Esophagus squamous epithelium (tissue), 5 donors: ENCODE results near the gene ZNF358. TPM values are rescaled to one million over a fixed set of nuclear protein-coding genes. Genes with fewer than 3 reads are reported as not detected.

Source experiments
- DNase-seq: peaks from one replicate; lab custom pipeline; 2025; lab: John Stamatoyannopoulos, UW
- H3K27ac ChIP-seq, 4 donors: fragments of 200-600 bp; sonication (generic); one replicate each; pipeline ENCODE4 v1.5.1; 2016 to 2019; ENCODE audit warnings: mild to moderate bottlenecking in 1 of 4
- H3K27me3 ChIP-seq, 4 donors: fragments of 200-600 bp; sonication (generic); 1 replicate in 3 of 4; 2 replicates in 1 of 4; pipeline versions ENCODE4 v1.5.1 to v1.6.0; 2017 to 2021; ENCODE audit warnings: antibody characterized with exemption in 1 of 4
- H3K36me3 ChIP-seq, 3 donors: fragments of 200-600 bp; sonication (generic); one replicate each; pipeline ENCODE4 v1.5.1; 2016 to 2019
- H3K4me1 ChIP-seq, 3 donors: fragments of 200-600 bp; sonication (generic); one replicate each; pipeline ENCODE4 v1.5.1; 2017 to 2019
- H3K4me3 ChIP-seq, 4 donors: fragments of 200-600 bp; sonication (generic); 1 replicate in 3 of 4; 2 replicates in 1 of 4; pipeline ENCODE4 v1.5.1; 2016 to 2019; ENCODE audit warnings: mild to moderate bottlenecking in 2 of 4, moderate library complexity in 1 of 4
- H3K9me3 ChIP-seq, 3 donors: fragments of 200-600 bp; sonication (generic); one replicate each; pipeline ENCODE4 v1.5.1; 2016 to 2019
- POLR2A ChIP-seq, 4 donors: fragments of 450-650 bp; IDR thresholded peaks; one replicate each; pipeline ENCODE4 v1.6.1; 2017; ENCODE audit warnings: antibody characterized with exemption in 4 of 4, mild to moderate bottlenecking in 4 of 4, moderate library complexity in 3 of 4
- WGBS, 2 donors: methylation state at CpG; one replicate each; pipeline ENCODE4 v1.1.5; 2018; 5-methylcytosine and 5-hydroxymethylcytosine counted together
- intact Hi-C: fragments of 100-400 bp; cut with DNase I; formaldehyde crosslinking; loops from one replicate; pipeline ENCODE4 v1.15.0; 2022
- total RNA-seq, 4 donors: library from RNA; depleted of rRNA; stranded (reverse); fragments of >200 nt; gene quantifications; one replicate each; pipeline ENCODE4 v1.1.0, GENCODE V29; 2016
- TF ChIP-seq, protein P1 (sequence below), 6 experiments: fragments of 450-650 bp in 4 of 6; fragments of 200-600 bp in 2 of 6; sonication (generic) in 2 of 6; IDR thresholded peaks; one replicate each; pipeline ENCODE4 v1.5.1; 2016 to 2019; ENCODE audit warnings: antibody characterized with exemption in 6 of 6, mild to moderate bottlenecking in 4 of 6, moderate library complexity in 4 of 6
- donor health status: DM: yes; HTN: yes; CAD: no.

Gene ZNF358
- total RNA-seq, 4 donors from 2014 or later = 3.8 to 42.2 (median 19.5) TPM

DNA sequence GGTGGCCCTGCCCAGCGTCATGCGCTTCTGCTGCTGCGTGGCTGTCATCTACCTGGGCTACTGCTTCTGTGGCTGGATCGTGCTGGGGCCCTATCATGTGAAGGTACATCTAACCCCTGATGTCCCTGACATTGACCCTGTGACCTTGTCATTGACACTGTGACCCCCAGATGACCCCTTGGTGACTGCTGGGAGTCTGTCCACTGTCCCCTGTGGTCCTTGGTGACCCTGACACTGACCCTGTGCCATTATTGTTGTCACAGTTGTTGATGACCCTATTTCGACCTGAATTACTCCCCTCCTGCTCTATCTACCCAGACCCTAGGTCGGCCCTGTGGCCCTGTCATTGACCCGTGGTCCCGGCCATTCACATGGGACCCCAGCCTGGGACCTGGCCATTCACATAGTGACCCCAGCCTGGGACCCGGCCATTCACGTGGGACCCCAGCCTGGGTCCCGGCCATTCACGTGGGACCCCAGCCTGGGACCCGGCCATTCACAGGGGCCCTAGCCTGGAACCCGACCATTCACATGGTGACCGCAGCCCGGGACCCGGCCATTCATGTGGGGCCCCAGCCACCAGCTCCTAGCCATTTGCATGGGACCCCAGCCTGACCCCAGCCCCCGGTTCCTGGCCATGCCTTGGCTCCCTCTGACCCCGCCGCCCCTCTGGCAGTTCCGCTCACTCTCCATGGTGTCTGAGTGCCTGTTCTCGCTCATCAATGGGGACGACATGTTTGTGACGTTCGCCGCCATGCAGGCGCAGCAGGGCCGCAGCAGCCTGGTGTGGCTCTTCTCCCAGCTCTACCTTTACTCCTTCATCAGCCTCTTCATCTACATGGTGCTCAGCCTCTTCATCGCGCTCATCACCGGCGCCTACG lies 13.9 kb downstream of the ZNF358 start:
- intact Hi-C loops = loop anchor here (10.0 kb wide), 1 partner anchor 145 kb away; no protein-coding TSS in a partner anchor
- no peaks in the 10 kb centered on the region for H3K27me3 ChIP-seq
- H3K4me3 ChIP-seq = no peak overlapping the region
- TF ChIP-seq POLR2A (IDR thresholded peaks at IDR 0.05) = no peak
- TF ChIP-seq, protein P1, sequence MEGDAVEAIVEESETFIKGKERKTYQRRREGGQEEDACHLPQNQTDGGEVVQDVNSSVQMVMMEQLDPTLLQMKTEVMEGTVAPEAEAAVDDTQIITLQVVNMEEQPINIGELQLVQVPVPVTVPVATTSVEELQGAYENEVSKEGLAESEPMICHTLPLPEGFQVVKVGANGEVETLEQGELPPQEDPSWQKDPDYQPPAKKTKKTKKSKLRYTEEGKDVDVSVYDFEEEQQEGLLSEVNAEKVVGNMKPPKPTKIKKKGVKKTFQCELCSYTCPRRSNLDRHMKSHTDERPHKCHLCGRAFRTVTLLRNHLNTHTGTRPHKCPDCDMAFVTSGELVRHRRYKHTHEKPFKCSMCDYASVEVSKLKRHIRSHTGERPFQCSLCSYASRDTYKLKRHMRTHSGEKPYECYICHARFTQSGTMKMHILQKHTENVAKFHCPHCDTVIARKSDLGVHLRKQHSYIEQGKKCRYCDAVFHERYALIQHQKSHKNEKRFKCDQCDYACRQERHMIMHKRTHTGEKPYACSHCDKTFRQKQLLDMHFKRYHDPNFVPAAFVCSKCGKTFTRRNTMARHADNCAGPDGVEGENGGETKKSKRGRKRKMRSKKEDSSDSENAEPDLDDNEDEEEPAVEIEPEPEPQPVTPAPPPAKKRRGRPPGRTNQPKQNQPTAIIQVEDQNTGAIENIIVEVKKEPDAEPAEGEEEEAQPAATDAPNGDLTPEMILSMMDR (IDR thresholded peaks at IDR 0.05) = no peak
- H3K36me3 ChIP-seq = peaks cover 17 to 63% (median 19%) of the 10 kb centered on the region in 3 donors
- DNase-seq = no peak
- H3K9me3 ChIP-seq = no peaks in the 10 kb centered on the region
- H3K27ac ChIP-seq = no peak overlapping the region
- WGBS, 2 donors = 95 to 100% methylated on average over 5 to 19 of the region's 33 CpGs
- H3K4me1 ChIP-seq = peaks cover 6 to 20% (median 7%) of the 10 kb centered on the region in 3 donors

GRCh38 chr19:7533281-7533885 lies 17.5 kb downstream of the ZNF358 start:
- no peaks in the 10 kb centered on the region for H3K27me3 ChIP-seq
- peaks cover 11 to 40% (median 11%) of the 10 kb centered on the region in 3 donors for H3K4me1 ChIP-seq
- no peak for TF ChIP-seq POLR2A (IDR thresholded peaks at IDR 0.05)
- TF ChIP-seq, protein P1 (IDR thresholded peaks at IDR 0.05) = no peak
- DNase-seq = no peak
- peak overlapping the region; percentile 66 to 90 (median 76) for H3K4me3 ChIP-seq
- intact Hi-C loops = no loop called here
- peak overlapping the region; percentile 84 to 97 (median 94) for H3K27ac ChIP-seq
- peaks cover 7 to 43% (median 14%) of the 10 kb centered on the region in 3 donors for H3K36me3 ChIP-seq
- 18 to 34% methylated on average over 10 to 14 of the region's 30 CpGs for WGBS, 2 donors
- H3K9me3 ChIP-seq = no peaks in the 10 kb centered on the region

- Histone ChIP-seq H3K4me1 (peaks cover 11 to 40% (median 11%) of the 10 kb centered on the region in 3 donors), H3K27ac (peak overlapping the region; percentile 84 to 97 (median 94)), H3K36me3 (peaks cover 2 to 43% (median 11%) of the 10 kb centered on the region in 3 donors), H3K27me3 (no peaks in the 10 kb centered on the region), H3K9me3 (no peaks in the 10 kb centered on the region), H3K4me3 (peak overlapping the region; percentile 66 to 90 (median 76))
- WGBS, 2 donors = 2% methylated on average over 15 to 18 of the region's 41 CpGs
- TF ChIP-seq, protein P1 (IDR thresholded peaks at IDR 0.05) = no peak
- peak in 2 of 4 donors; percentile 31 to 64 for TF ChIP-seq POLR2A (IDR thresholded peaks at IDR 0.05)
- intact Hi-C loops = no loop called here
- peak; percentile 54 for DNase-seq
These were observed 18.1 kb downstream of the ZNF358 start for GRCh38 chr19:7533925-7534480.

- H3K27me3 ChIP-seq = no peaks in the 10 kb centered on the region
- peak overlapping the region; percentile 84 to 97 (median 94) for H3K27ac ChIP-seq
- H3K36me3 ChIP-seq = peaks cover 0 to 43% (median 8%) of the 10 kb centered on the region in 3 donors
- H3K9me3 ChIP-seq = no peaks in the 10 kb centered on the region
- intact Hi-C loops = no loop called here
- TF ChIP-seq, protein P1 (IDR thresholded peaks at IDR 0.05) = no peak
- no peak for TF ChIP-seq POLR2A (IDR thresholded peaks at IDR 0.05)
- peak overlapping the region; percentile 66 to 90 (median 76) for H3K4me3 ChIP-seq
- 0 to 1% methylated on average over 3 to 15 of the region's 27 CpGs for WGBS, 2 donors
- no peak for DNase-seq
- H3K4me1 ChIP-seq = peaks cover 11 to 40% (median 11%) of the 10 kb centered on the region in 3 donors
These were observed 18.7 kb downstream of the ZNF358 start for GRCh38 chr19:7534531-7535046.
